Activated effector memory CD4-positive, alpha-beta T cell treated with Interleukin-2 at 50 U/mL for 16 hours (primary cell): ENCODE measurements around the gene MYLK.

Experiments
- DNase-seq: peaks from one replicate; pipeline ENCODE4 v3.0.0-alpha.2; 2020

The MYLK gene

DNA sequence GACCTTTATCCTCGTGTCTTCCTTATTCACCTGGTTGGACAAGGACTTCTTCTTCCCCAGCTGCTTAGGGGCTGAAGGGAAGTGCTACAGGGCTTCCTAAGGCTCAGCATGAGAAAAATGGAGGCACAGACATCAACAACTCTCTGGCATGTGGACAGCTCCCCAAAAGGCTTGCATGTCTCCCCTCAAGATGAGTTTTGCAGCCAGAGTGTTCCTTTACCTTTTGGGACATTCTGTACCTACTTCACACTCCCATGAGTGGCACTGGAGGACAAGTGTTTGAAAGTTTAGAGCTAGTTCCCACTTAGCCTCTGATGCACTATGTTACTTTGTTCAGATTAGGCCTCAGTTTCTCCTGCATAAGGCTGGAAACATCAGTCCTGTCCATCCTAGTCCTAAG lies 222.2 kb downstream of the MYLK start:
- no peak for DNase-seq

DNA sequence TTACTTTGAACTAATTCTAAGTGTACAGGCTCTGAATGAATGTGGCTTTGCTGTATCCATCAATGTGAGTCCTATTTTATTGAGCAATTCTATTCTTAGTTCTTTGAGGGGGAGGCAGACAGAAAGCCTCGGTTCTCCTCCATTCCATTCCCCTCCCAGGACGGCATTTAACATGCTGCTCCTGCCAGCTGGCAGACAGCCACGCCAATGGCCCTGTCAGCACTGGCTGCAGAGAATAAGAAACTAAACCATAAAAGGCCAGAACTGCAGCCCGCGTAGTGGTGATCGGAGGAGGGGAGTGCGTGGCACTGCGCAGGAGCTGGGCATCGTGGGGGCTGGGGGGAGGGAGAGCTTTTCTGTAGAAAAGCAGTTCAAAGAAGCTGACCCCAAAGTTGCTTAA lies 223.2 kb downstream of the MYLK start:
- no peak for DNase-seq

DNA sequence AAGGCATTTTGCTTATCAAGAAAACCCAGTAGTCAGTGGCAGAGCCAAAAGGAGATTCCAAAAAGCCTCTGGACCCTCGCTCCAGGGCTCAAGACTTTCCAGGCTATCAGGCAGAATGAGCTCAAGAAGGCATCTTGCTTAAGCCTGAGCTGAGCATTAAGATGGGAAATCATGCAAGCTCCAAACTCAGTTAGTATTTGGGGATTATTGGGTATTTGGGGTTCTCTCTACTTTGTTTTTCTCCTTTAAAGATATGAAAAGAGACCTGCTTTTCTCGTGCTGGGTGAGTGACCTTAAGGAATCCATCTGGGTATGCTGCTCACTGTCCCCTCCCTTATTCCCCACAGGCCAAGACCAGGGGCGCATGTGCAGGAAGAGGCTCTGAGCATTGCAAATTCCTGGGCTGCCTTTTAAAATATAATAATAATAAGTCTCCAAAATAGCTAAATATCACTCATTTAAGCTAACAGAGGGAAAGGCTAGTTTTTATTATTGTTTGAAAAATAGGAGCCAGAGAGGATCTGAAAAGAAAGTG lies 223.9 kb downstream of the MYLK start:
- DNase-seq: no peak

DNA sequence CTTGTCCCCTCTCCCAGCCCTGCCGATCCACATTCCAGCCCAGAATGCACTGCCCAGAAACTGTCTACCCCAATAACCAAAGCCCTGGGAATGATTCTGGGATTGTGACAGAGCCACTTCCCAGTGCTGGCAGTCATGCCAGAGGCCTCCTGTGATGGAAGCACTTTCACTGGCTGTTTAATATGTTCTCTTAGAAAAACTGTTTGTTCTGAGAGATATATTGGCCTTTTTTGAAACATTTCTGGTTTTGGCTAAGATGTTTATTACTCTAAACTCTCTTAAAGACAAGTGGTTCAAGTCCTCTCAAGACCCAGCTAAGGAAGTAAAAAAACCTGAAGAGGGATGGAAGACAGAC lies 225.3 kb downstream of the MYLK start:
- DNase-seq: no peak

GRCh38 chr3:123658118-123658851 lies 225.8 kb downstream of the MYLK start:
- no peak for DNase-seq

DNA sequence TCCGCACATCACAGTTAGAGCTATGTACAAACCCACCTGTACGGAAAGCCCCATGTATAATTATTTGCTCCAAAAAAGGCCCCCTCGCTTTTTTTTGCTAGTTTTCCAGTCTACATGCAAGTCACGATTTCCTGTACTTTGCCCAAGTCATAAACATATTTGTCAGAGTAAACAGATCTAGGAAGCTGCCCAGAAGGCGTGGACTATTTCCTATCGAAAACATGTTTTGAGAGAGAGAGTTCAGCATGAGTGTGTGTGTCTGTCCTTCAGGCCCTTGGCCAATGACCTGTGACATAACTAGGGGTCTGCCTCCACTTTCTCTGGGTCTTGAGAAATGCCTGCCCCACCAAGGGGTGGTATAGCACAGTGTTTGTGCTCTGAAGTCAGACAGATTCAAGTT lies 226.6 kb downstream of the MYLK start:
- no peak for DNase-seq

DNA sequence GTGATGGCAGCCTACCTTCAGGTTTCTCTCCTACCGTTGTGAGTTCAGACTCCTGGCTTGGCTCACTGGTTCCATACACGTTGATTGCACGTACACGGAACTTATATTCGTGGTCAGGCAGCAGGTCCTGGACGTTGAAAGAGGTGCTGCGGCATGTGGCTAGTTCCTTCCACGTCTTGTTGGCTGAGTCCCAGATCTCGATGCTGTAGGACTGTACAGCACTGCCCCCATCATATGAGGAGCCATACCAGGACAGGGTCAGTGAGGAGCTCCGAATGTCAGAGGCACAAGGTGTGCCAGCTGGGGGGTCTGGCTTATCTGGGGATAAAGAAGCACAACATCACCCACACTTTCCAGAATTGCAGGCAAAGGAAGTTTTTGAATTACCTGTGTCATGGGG lies 227.0 kb downstream of the MYLK start:
- DNase-seq: no peak

GRCh38 chr3:123656691-123657090 lies 227.4 kb downstream of the MYLK start:
- DNase-seq: no peak

GRCh38 chr3:123656274-123656673 lies 227.9 kb downstream of the MYLK start:
- DNase-seq: no peak

GRCh38 chr3:123655400-123655799 lies 228.7 kb downstream of the MYLK start:
- no peak for DNase-seq

DNA sequence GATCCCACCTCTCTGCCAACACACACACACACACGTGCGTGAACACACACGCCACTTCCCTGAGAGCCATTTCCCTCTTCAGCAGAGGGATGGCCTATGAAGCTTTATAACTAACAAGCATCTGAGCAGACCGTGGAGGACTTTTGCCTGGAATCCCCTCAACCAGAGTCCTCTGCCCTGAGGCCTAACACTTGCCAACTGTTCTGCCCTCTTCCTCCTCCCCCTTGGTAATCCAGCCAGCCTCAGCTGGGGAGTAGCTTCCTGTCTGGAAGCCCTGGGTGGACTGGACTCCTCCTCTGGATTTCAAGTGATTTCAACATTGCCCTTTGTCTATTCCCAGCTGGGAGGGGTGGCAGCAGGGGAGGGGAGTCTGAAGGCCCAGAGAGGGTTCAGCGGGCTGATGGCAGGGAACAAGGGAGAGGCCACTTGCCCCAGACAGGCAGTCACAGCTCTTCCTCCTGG lies 230.9 kb downstream of the MYLK start:
- DNase-seq: no peak

DNA sequence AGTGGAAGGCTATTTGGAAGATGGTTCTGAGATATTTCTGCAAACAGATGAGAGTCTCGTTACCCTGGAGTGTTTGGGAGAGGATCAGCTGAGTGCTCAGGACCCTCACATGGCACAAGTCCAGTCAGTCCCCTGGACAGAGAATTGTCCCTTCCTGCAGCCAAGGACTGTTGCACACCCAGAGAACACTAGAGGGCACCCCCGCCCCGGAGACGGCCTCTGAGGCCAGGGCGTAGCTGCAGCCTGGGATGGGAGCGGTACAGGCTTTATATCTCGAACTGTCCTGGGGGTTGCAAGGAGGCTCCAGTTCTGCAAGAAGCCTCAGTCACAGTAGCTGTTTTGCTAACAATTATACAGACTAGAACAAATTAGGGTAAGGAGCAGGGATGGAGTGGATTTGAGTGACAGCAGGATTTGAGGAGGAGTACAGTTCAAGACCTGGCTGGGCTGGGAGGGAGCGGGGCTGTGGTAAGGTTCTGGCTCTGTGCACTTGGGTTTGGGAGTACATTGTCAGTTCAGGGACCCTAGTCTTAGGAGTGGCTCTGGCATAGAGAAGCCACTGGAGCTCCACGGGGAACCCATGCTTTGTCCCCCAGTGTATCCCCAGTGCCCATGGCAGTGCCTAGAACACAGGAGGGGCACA lies 231.7 kb downstream of the MYLK start:
- DNase-seq: no peak

DNA sequence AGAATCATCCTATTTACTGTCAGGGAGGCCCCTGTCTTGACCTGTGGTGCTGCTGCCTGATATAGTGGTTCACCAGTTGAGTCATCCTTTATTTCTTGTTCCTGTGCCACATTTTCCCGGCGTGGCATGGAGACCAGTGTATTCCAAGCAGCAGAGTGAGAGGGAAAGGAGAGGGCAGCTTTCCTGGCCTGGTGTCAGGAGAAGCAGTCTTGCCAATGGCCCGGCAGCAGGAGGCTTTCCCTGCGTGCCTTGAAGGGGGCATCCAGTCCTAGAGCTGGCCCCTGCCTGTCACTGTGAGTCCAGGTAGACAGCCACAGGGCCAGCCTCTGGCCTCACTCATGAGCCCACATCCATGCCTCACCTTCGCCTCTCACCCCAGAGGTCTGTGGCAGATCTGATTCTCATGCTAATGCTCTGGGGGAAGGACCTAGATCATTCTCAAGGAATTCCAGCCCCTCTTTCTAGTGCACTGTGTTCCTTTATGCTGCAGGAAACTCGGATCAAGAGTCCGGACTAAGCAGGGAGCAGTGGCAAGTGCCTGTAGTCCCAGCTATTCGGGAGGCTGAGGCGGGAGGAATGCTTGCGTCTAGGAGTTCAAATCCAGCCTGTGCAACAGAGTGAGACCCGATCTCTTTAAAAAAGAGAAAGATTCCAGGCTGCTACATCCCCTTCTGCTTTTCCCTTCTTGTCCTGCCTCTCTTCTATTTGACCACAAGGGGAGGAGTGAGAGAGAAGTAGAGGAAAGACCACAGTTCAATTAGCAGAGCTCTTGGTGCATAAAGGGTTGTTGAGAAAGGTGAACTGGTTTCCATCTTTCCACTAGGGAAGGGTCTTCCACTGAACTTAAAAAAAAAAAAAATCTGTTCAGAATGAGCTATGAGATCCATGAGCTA lies 232.4 kb downstream of the MYLK start:
- no peak for DNase-seq

DNA sequence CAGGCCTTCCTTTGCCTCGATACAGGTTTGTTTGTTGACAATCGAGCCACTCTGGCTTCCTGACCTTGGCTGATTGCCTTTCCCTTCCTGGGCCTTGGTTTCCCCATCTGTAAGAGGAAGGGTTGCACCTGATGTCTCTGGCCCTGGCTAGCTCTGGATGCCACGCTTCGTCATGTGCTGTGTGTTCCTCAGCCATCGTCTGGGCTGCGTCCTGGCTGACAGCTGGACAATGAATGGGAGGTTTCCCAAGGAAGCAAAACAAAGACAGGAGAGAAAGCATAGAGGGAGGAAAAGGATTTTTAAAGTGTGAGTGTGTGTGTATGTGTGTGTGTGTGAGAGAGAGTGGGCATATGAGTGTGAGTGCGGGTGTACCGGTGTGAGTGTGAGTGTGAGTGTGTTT lies 234.0 kb downstream of the MYLK start:
- no peak for DNase-seq

DNA sequence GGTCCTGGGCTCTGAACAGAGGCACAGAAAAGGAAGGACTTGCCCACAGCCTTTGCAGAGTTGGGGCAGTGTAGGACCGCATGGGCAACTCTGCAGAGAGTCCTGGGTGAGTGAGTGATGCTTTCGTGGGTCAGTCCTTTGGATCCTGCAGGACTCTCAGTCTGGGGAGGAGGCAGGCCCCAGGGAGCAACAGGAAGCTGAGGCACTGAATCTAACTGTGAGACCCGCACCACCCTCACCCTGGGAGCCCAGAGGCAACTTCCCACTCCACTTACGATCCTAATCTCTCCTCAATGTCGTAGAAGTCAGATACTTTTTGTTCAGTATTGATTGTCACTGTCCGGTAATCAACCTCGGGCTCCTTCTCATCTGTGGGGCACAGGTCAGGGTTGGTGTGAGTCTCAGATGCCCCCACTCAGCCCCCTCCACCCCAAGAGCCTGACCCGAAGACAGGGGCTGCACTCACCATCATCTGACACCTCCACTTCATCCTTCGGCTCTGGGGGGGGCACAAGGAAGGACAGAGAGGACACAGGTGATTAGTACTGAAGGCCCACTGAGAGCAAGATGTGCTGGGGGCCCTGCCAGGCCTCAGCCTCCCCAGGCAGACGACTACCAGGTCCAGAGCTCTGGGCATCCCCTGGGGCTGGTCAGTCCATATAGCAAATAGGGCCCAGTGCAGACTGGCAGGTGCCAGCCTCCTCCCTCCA lies 235.3 kb downstream of the MYLK start:
- DNase-seq: no peak

DNA sequence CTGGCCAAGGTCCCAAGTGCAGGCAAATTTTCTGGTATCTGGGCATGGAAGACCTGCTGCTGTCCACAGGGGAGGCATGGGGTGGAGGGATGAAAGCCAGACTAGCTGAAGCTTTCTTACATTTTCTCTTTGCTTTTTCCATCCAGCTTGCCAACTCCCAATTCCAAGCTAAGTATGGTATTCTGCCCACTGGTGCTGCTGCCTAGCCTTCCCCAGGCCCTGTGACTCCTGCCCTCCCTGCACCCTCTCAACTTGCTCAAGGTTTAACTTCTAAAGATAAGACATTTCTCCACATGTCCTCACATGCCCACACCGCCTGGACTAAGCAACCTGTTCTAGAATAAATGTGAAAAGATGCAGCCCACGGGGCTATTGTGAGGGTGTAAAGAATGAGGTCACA lies 239.8 kb downstream of the MYLK start:
- no peak for DNase-seq

- no peak for DNase-seq
Observed at GRCh38 chr3:123642957-123643330, 241.2 kb downstream of the MYLK start.

- no peak for DNase-seq
Observed at GRCh38 chr3:123642182-123642956, 241.8 kb downstream of the MYLK start.

DNA sequence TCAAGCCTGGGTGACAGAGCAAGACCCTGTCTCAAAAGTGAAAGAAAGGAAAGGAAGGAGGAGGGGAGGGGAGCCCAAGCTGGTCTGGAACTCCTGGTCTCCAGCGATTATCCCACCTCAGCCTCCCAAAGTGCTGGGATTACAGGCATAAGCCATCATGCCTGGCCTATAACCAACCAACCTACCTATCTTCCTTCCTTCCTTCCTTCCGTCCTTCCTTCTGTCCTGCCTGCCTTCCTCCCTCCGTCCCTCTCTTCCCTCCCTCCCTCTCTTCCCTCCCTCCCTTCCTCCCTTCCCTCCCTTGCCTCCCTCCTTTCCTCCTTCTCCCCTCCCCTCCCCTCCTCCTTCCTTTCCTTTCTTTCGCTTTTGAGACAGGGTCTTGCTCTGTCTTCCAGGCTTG lies 242.6 kb downstream of the MYLK start:
- DNase-seq: no peak

- no peak for DNase-seq
Observed at GRCh38 chr3:123640740-123641462, 243.2 kb downstream of the MYLK start.

DNA sequence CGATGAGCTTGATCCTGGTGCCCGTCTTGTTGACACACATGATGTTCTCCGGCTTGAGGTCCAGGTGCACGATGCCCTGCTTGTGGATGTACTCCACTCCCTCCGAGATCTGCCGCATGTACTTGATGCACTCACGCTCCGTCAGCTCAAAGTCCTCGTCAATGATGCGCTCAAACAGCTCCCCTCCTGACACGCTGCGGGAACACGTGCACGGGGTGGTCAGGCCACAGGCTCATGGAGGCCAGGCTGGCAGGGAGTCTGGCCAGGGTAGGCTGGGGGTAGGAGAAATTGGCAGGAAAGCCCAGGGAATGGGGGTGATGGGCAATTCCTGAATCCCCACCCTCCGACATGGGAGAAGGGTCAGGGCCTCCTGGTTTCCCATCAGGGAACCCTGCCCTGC lies 243.8 kb downstream of the MYLK start:
- no peak for DNase-seq
